Mesothelial cell of epicardium (in vitro differentiated cells): ENCODE data around the gene TLE6. TPM values are rescaled to one million over a fixed set of nuclear protein-coding genes. Genes with fewer than 3 reads are reported as not detected.

Experiments used
- DNase-seq, 2 experiments: peaks; one replicate each; pipeline ENCODE4 v3.0.0; 2021; ENCODE audit warnings: low spot score in 2 of 2; ENCODE audit not compliant: unreplicated experiment in 2 of 2
- H3K27ac Mint-ChIP-seq: 2 replicates; pipeline ENCODE4 v1.8.0; 2021; ENCODE audit warnings: mixed read lengths
- H3K27me3 Mint-ChIP-seq: 2 replicates; pipeline ENCODE4 v1.8.0; 2021; ENCODE audit warnings: low read depth, mixed read lengths
- H3K36me3 Mint-ChIP-seq: 2 replicates; pipeline ENCODE4 v1.8.0; 2021; ENCODE audit warnings: mixed read lengths
- H3K4me1 Mint-ChIP-seq: 2 replicates; pipeline ENCODE4 v1.8.0; 2021; ENCODE audit warnings: mixed read lengths
- H3K4me3 Mint-ChIP-seq: 2 replicates; pipeline ENCODE4 v1.8.0; 2021; ENCODE audit warnings: mild to moderate bottlenecking, moderate library complexity, mixed read lengths
- H3K9me3 Mint-ChIP-seq: 2 replicates; pipeline ENCODE4 v1.8.0; 2021; ENCODE audit warnings: mixed read lengths
- CTCF ChIP-seq: fragments of 200-600 bp; sonication (generic); IDR thresholded peaks from one replicate; pipeline ENCODE4 v1.5.0; 2021; ENCODE audit warnings: antibody characterized with exemption; ENCODE audit not compliant: unreplicated experiment
- total RNA-seq: library from RNA; stranded (reverse); gene quantifications from 3 replicates; pipeline ENCODE4 v1.2.1, GENCODE V29; 2021

TLE6 gene
- total RNA-seq, 1 donor from 2014 or later = 6.9 TPM

GRCh38 chr19:3042621-3043267, 65.4 kb downstream of the TLE6 start:
- Mint-ChIP-seq H3K4me1 (peaks cover 22% of the 10 kb centered on the region), H3K4me3 (peak overlapping the region; percentile 52), H3K9me3 (no peaks in the 10 kb centered on the region), H3K27ac (peak overlapping the region; percentile 86), H3K36me3 (no peaks in the 10 kb centered on the region), H3K27me3 (peaks cover 4% of the 10 kb centered on the region)
- TF ChIP-seq CTCF = no peak
- DNase-seq = no peak

Other genes with a start within 250 kb of the TLE6 start
- 27.5 to 29.7 TPM (median 28.8 TPM) in 3 replicates for gene SLC39A3, start 237.5 kb upstream of the TLE6 start, total RNA-seq
- 58.2 to 64.0 TPM (median 61.3 TPM) in 3 replicates for gene SGTA, start 194.3 kb upstream of the TLE6 start, total RNA-seq
- gene THOP1, start 192.1 kb upstream of the TLE6 start, total RNA-seq = 74.1 to 80.8 TPM (median 79.5 TPM) in 3 replicates
- 12.6 to 13.3 TPM (median 13.2 TPM) in 3 replicates for gene ZNF554, start 157.7 kb upstream of the TLE6 start, total RNA-seq
- gene ZNF555, start 136.1 kb upstream of the TLE6 start, total RNA-seq = 10.6 to 12.9 TPM (median 10.6 TPM) in 3 replicates
- gene ZNF556, start 110.2 kb upstream of the TLE6 start, total RNA-seq = 0.05 to 0.11 TPM (median 0.09 TPM) in 3 replicates
- 3.9 to 4.5 TPM (median 4.1 TPM) in 3 replicates for gene ZNF57, start 76.6 kb upstream of the TLE6 start, total RNA-seq
- gene ZNF77, start 32.6 kb upstream of the TLE6 start, total RNA-seq = 7.8 to 9.9 TPM (median 7.9 TPM) in 3 replicates
- gene TLE2, start 51.7 kb downstream of the TLE6 start, total RNA-seq = 101 to 103 TPM (median 101 TPM) in 3 replicates
- gene TLE5, start 84.9 kb downstream of the TLE6 start, total RNA-seq = 411 to 417 TPM (median 413 TPM) in 3 replicates
- gene GNA11, start 116.8 kb downstream of the TLE6 start, total RNA-seq = 35.9 to 40.0 TPM (median 36.3 TPM) in 3 replicates
- 0.09 to 0.13 TPM (median 0.13 TPM) in 3 replicates for gene GNA15, start 158.5 kb downstream of the TLE6 start, total RNA-seq
- gene S1PR4, start 201.2 kb downstream of the TLE6 start, total RNA-seq = not detected in 3 replicates
- 51.2 to 53.0 TPM (median 51.5 TPM) in 3 replicates for gene NCLN, start 208.4 kb downstream of the TLE6 start, total RNA-seq
- gene CELF5, start 247.1 kb downstream of the TLE6 start, total RNA-seq = 2.3 to 2.6 TPM (median 2.4 TPM) in 3 replicates